NCI-H82 (cell line): ENCODE measurements around the gene PSME3IP1.
"Not testable (repeated sequence)": the region's sequence is repeated elsewhere in the genome, so short reads cannot be mapped to it uniquely, and the experiment has no call there.

ENCODE experiments used
- DNase-seq: peaks from one replicate; lab custom pipeline; 2025; lab: John Stamatoyannopoulos, UW

PSME3IP1 gene

GRCh38 chr16:57196753-57197152, 10.9 kb upstream of the PSME3IP1 start:
- DNase-seq = no peak

- DNase-seq = no peak
These were observed 10.4 kb upstream of the PSME3IP1 start for GRCh38 chr16:57196286-57196685.

- DNase-seq = no peak
These were observed 8.7 kb upstream of the PSME3IP1 start for GRCh38 chr16:57194512-57194911.

GRCh38 chr16:57192720-57193486, 7.1 kb upstream of the PSME3IP1 start:
- DNase-seq = no peak

- DNase-seq = no peak
These were observed 6.3 kb upstream of the PSME3IP1 start for GRCh38 chr16:57192146-57192545.

- DNase-seq = no peak
These were observed 5.3 kb upstream of the PSME3IP1 start for GRCh38 chr16:57191056-57191571.

GRCh38 chr16:57190136-57190535, 4.3 kb upstream of the PSME3IP1 start:
- DNase-seq = no peak

GRCh38 chr16:57189527-57189926, 3.7 kb upstream of the PSME3IP1 start:
- DNase-seq = not testable (repeated sequence)

- DNase-seq = no peak
These were observed 2.8 kb upstream of the PSME3IP1 start for GRCh38 chr16:57188711-57189002.

- DNase-seq = not testable (repeated sequence)
These were observed 2.3 kb upstream of the PSME3IP1 start for GRCh38 chr16:57187902-57188710.

GRCh38 chr16:57186872-57187854, 1.3 kb upstream of the PSME3IP1 start:
- peak; percentile 69 for DNase-seq

GRCh38 chr16:57185446-57185944, 344 bp downstream of the PSME3IP1 start:
- DNase-seq = peak; percentile 44

GRCh38 chr16:57184887-57185445, 873 bp downstream of the PSME3IP1 start:
- DNase-seq = peak; percentile 25

- no peak for DNase-seq
These were observed 1.7 kb downstream of the PSME3IP1 start for GRCh38 chr16:57184113-57184512.

GRCh38 chr16:57179215-57179828, 6.5 kb downstream of the PSME3IP1 start:
- DNase-seq = no peak

- no peak for DNase-seq
These were observed 7.0 kb downstream of the PSME3IP1 start for GRCh38 chr16:57178793-57179212.

- DNase-seq = no peak
These were observed 7.6 kb downstream of the PSME3IP1 start for GRCh38 chr16:57178196-57178595.

- DNase-seq = no peak
These were observed 9.9 kb downstream of the PSME3IP1 start for GRCh38 chr16:57175896-57176295.

- DNase-seq = no peak
These were observed 13.0 kb downstream of the PSME3IP1 start for GRCh38 chr16:57172721-57173290.

- DNase-seq = no peak
These were observed 16.5 kb downstream of the PSME3IP1 start for GRCh38 chr16:57169327-57169726.

- peak; percentile 36 for DNase-seq
These were observed 17.9 kb downstream of the PSME3IP1 start for GRCh38 chr16:57167953-57168352.
